GM18909 (cell line): ENCODE data around the gene MIPEP.

Experiments used
- ATAC-seq: cut with Tn5 transposase; IDR thresholded peaks from one replicate; pipeline ENCODE4 v1.9.1; 2021; ENCODE audit warnings: mild to moderate bottlenecking; ENCODE audit not compliant: unreplicated experiment, poor library complexity

Gene MIPEP

DNA sequence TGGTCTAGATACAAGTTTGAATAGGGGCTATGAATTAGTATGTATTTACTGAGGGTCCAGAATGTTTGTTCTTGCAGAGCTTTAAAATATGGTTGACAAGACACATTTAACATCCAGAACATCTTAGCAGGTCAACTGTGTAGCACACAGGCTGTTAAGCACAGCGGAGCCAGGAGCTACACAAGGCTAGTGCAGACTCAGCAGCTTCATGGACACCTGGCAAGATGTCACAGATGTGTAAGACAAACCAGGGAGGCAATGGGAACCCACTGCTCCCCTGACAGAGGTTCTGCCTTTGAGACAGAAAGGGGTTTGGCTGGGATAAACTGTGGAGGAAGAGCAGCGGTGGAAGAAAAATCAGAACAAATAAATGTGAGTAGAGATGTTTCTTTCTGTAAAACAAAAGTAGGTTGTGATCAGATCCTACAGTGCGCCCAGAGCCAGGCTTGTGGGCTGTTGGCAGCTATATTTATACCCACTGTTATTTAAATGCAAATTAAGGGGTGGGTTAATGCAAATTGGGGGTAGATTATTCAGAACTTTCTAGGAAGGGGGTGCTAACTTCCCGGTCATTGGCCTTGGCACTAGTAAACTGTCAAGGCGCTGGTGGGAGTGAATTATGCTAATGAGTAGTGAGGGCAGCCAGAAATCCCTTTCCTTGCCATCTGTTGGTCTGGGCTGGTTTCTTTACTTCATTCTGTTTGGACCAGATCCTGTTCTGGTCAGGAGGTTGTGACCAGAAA lies 33.0 kb downstream of the MIPEP start:
- no peak for ATAC-seq

DNA sequence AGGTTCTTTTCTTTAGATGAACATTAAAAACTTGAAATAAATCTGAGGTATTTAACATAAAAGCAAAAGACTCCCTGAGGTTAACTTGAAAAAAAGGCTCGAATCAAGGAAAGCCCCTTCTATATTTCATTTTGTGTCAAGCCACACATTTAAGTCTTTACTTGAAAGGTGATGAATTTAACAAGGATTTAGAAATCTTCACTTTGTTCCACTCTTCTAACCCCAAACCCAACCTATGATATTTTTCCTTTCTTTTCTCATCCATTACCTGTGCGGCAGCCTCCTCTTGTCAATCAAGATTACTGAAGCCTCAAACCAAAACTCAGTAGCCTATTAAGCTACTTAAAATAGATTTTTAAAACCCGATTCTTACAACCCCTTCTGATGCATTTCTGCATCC lies 33.8 kb downstream of the MIPEP start:
- ATAC-seq = no peak

DNA sequence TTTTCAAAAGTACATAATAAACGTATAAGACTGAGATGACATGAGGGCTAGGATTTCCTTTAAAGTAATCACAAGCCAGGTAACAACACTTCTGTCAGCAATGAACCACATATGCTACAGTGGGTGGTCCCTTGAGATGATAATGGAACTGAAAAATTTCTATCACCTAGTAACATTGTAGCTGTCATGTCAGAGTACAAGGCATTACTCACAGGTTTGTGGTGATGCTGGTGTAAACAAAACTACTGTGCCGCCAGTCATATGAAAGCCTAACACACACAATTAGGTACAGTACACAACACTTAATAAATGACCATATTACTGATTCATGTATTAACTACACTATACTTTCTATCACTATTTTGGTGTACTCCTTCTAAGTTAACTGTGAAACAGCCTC lies 36.8 kb downstream of the MIPEP start:
- ATAC-seq = peak; percentile 58

DNA sequence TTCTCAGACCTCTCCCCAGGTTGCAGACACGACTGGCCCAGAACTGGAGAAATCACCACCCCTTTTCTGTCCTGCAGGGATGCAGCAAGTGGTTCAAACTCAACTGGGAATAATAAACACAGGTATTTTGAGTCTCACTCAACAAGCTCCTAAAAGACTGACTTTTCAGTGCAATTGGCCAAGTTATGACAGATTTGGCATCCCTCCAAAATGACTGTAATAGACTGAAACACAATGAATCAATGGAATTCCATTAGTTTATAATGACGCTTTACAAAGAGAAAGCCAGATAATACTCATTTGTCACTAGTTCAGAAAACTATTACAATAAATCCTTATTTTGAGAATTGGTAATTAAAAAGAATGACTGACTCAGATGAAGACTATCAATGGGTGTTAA lies 38.1 kb downstream of the MIPEP start:
- ATAC-seq = no peak

DNA sequence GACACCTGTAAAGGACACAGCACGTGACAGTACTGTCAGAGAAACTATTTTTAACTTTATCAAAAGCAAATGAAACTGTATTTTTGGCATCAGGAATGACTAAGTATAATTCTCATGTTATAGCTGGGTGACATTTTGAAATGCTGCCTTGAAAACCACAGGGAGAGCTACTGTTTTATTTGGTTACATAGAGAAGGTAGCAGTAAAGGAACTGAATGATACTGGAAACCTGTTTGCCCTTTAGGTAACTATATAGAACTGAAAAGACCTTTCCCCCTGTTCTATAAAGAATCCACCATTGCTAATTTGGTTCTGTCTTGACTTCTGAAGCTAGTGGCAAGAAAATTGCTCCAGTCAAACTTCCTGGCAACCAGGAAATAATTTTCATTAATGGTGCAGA lies 39.1 kb downstream of the MIPEP start:
- no peak for ATAC-seq

DNA sequence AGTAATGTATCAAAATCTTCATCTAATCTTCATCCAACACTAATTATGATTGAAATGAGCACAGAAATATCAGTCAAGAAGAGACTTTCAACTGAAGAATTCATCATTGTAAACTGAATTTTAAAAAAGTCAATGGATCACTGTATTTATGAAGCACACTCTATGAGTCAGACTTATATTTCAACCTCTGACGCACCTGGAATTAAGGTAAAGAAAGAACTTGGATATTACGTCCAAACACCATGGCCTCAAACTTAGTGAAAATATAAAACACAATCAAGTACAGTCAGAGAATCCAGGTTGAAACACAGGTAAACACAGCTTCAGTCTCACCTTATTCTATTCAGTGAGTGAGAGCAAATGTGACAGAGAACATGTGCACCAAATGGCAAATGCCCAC lies 39.5 kb downstream of the MIPEP start:
- no peak for ATAC-seq

DNA sequence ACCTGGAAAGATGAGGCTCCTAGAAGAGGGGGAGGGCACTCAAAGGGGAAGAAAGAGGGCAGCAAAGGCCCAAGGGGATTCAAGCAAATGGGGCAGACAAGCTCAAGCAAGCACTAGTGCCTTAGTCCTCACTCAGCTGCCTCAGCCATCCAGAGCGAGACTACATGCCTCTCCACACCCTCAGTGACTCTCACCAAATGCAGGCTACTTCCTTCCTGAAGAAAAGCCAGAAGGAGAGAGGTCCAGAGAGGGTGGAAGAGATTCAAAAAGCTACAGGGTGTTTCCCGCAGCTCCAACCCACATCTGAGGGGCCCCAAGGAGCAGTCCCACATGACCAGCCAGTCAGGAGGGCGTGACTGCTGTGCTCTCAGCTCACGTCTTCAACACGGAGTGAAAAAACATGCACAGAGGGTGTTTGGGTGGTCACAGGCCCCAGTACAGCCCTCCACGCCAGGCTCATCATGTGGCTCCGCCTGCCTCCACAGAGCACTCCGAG lies 40.5 kb downstream of the MIPEP start:
- no peak for ATAC-seq

DNA sequence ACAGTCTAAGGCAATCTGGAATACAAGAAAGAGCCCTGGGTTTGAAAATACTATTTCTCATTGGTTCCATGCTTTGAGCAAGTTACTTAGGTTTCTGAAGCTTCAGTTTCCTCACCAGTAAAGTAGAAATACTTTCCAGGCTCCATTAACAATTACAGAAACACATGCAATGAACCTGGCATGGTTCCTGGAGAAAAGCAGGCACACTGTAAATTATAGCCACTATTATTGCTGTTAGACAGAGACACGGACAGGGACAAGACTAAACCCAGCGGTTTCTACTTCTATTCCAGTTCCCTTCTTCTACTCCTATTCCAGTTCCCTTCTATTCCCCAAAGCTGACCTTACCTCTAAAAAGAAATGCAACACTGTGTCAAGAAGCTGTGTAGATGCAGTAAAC lies 41.2 kb downstream of the MIPEP start:
- no peak for ATAC-seq

DNA sequence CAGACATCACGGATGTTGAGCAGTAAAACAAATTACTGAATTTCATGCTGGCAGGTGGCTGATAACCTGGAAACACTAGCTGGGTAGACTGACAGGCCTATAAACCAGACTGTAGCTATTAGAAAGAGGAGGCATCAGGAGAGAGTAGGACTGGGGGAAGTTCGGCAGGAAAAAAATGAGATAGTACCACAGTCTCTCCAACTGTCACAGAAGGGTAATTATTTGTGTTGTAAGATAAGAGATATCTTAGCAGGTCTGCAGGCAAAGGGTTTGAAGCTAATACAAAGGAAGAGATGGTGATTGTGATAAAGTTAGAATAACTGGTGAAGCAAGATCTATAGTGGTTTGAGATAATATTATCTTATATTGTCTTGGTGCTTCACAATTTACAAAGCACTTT lies 41.7 kb downstream of the MIPEP start:
- no peak for ATAC-seq

DNA sequence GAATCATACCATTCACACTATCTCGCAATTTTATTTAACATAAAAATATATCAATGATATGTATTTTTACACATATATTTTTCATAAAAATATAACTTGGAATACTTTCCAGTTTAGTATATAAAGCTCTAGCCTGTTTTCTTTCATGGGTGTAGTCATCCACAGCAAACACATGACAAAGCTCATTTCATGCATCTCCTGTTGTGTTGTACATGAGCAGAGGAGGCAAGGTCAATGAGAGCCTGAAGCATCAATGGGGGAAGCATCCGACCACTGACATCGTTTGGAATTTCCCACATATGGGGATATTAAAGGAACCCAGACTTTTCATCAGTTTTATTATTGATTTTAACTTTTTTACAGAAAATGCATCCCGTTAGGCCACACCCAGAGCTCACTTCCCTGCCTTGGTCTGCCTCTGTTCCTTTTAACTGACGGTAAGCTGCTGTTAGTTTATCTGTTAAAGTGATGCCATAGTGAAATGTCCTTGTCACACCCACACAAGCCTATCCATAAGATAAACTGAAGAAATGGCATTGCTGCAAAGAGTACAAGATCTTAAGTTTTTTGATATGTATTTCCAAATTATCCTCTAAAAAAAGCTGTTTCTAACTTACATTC lies 44.0 kb downstream of the MIPEP start:
- ATAC-seq = peak; percentile 35

DNA sequence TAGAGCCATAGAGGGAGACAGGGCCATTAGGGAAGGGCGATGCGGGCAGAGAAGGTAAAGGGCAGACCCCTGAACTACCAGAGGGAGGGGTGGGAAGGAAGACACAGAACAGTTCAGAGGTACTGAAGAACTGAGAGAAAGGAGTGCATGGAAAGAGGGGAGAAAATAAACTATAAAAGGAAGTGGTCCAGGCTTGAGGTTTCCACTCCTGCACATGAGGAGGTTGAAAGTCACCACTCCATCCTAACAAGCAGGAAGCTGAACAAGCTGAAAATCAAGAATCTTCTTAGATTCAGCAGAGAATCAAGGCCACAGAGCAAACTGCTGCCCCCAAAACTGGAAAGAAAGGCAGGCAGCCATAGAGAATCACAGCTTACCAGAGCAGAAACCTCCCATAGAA lies 45.1 kb downstream of the MIPEP start:
- no peak for ATAC-seq

DNA sequence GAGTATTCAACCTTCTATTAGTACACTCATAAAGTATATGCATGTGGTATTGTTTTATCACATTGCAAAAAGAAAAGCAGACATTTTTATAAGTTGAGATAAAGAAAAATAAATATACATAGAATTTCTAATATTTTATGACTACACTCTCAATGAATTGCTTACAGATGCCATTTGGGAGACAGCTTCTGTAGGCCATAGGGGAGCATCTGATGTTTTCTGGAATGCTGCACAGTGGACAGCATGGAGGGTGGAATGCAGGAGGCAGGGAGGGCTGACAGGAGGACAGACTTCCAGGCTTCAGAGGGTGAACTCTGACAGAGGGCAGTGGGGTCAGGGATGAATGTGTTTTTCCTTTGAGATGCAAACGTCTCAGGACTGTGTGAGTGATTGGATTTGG lies 45.8 kb downstream of the MIPEP start:
- ATAC-seq = no peak

DNA sequence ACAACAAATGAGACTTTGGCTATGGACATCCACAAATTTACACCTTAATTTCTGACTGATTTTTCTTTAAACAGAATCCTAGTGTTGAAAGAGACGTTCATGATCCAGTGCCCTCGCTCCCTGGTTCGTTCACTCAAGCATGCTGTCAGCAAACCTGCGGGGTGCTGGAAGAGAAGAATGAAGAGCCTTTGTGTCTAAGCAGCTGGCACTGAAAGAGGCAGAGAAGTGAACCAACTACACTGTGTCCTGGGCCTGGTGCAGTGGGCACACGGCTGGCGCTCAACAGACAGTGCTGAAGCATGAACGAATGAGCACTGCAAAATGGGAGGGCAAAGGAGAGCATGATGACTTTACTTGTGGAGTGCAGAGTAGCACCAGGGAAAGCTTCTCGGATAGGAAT lies 46.8 kb downstream of the MIPEP start:
- ATAC-seq = no peak

DNA sequence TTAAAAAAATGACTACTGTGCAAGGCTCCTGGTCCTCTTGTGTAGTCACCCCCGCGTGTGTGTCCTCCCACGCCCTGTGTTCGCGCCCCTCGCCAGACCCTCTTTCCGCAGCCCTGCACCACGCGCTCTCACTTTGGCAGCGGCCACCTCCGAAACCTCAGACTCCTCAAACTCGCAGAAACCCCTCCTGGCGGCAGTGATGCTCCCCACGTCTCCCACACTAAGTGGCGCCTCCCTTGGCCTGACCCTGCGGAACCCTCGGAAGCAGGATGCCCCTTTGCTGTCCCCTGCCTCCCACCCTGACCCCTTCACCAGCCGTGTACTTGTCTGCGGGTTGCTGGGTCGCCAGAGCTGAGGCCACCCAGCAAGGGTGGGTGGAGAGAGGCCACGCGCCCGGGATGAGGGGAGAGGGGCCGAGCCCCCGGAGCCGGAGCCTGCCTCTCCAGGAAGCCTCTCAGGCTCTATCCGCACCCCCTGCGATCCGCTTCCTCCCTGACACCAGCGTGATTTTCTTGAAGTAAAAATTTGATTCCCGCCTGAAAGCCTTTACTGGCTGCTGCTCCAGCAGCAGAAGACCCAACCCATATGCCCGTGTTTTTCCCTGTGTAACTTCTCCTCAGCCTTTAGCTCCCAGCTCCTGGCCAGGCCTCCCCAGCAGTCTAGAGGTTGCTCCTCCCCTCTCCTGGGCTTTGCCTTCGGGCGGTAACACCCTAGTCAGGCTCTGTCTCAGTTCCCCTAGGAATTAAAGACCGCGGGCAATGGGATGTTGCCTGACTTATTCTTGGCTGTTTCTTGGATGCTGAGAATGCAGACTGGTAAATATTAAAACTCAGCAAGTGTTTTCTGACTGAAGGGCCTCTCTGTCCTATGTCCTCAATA lies 55.2 kb downstream of the MIPEP start:
- ATAC-seq = no peak

DNA sequence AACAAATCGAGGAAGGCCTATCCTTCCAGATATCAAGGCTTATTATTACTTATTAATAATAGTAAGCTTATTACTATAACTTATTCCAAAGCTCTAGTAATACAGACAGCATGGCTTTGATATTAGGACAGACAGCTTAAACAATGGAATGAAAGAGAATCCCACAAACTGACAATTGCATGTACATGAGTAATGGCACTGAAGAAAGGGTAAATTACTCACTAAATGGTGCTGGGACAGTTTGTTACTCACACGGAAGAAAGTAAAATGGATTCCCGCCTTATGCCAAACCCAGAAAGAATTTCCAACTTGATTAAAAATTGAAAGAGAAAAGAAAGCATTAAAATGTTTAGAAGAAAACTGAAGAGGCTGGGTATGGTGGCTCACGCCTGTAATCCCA lies 60.3 kb downstream of the MIPEP start:
- ATAC-seq = no peak

DNA sequence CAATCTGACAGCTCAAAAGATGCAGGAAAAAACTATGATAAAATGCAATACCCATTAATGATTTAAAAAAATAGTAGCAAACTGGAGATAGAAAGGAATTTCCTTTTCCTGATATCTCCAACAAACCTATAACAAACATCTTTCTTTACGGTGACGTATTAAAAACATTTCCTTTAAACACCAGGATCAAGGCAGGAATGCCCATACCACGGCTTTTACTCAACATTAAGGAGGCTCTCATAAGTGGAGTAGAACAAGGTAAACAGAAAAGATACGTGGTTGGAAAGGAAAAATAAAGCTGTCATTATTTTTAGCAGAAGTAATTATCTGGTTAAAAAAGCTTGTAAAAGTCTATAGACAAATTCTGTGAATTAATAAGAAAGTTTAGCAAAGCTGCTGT lies 61.1 kb downstream of the MIPEP start:
- no peak for ATAC-seq

DNA sequence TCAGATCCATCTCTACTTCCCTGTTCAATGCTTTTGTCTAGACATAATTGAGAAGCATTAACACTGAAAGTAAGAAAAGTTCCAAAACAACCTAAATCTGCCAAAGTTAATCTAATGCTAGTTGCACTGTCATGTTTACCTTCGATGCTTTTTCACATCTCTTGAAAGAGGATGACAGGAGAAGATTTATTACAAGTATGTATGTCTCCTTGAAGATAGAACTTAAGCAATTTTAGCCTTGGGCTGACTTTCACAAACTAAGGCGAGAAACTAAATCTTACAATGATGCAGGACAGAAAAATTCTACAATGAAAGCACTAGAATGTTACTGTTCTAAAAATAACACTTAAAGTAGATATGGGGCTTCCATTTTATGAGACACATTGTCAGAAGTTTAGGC lies 64.0 kb downstream of the MIPEP start:
- ATAC-seq = no peak

DNA sequence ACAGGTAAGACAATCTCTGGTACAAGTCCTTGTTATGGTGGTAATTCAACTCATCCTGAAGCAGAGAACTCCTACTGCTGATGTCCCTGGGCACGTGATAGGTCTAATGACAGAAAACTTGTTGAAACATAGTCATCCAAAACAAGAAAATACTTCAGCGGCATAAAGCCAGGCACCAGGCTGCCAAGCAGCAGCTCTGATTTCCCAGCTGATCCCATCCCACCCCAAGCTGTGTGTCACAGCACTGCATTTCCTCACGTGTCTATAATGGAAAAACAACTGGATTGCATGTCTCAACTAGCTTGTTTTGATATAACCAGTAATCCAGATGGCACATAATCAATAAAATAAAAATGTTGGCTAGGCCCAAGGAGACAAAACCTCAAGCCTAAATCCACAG lies 64.8 kb downstream of the MIPEP start:
- ATAC-seq = no peak

DNA sequence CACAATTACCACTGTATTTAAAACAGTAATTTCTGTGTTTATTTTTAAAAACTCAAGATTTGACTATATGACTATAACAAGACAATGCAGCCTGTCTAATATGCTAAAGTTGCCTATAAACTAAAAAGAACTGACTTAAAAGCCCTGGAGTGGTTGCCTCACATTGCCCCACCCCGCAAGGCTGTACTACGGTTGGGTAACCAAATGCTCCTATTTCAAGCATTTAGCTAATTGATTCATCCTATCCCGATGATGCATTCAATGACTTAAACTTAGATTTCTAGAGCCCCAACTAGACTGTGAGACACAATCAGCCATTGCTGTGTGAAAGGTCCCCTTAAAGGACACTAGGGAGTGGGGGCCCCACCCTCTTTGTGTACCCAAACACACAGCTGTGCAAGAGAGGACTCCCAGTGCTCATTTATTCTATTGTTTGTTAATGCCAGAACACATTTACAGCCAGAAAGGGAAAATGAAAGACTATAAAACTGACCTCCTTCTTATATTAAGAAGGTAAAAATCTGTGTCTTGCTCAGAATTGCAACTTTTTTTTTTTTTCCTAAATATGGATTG lies 66.9 kb downstream of the MIPEP start:
- ATAC-seq = no peak

DNA sequence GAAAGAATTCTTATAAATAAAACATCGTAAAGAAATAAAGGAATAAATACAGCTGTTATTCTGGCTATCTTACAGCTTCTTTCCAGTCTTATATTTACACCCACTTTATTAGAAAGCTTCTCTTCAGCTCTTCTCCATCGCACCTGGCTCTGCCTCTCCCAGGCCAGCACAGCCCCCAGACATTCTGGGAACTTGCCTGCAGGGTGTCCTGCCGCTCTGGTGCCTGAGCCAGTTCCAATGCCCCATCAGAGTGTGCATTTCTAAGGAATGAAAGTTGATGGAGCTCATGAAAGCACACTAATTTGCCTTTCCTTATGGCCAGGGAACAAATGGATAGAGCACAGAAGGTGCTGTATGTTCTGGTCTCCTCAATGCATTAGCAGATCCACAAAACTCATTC lies 68.7 kb downstream of the MIPEP start:
- no peak for ATAC-seq

DNA sequence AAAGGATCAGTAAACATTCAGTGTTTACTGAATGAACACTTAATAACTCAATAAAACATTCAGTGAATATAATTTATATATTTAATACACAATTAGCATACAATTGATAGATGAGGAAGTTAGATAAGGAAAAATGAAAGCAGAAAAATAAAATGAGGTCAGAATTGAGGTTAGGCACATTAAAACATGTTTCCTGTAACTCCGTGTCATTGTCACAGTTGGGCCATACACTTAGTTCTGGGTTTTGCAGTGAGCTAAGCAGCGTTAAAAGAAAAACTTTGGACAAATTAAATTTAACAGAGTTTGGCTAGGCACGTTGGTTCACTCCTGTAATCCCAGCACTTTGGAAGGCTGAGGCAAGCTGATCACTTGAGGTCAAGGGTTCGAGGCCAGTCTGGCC lies 71.4 kb downstream of the MIPEP start:
- ATAC-seq = no peak
